Ectodermal cell (in vitro differentiated cells): Measurements from ENCODE around the gene EPHA6.

ENCODE experiments used
- H3K27ac ChIP-seq: 2 replicates; pipeline ENCODE4 v1.7.0; 2013; ENCODE audit warnings: mild to moderate bottlenecking, low read depth, low read length; ENCODE audit not compliant: insufficient read depth, poor library complexity, severe bottlenecking
- H3K27me3 ChIP-seq: 2 replicates; pipeline ENCODE4 v1.7.0; 2013; ENCODE audit warnings: mild to moderate bottlenecking, low read length; ENCODE audit not compliant: insufficient read depth, control insufficient read depth, poor library complexity, severe bottlenecking
- H3K36me3 ChIP-seq: one replicate; pipeline ENCODE4 v1.7.0; 2013; ENCODE audit warnings: low read length; ENCODE audit not compliant: control insufficient read depth, insufficient read depth
- H3K4me1 ChIP-seq: one replicate; pipeline ENCODE4 v1.7.0; 2013; ENCODE audit warnings: low read length; ENCODE audit not compliant: control insufficient read depth, insufficient read depth
- H3K4me3 ChIP-seq: 2 replicates; pipeline ENCODE4 v1.7.0; 2013; ENCODE audit warnings: low read depth, low read length, control low read depth; ENCODE audit not compliant: insufficient read depth
- H3K9me3 ChIP-seq: 2 replicates; pipeline ENCODE4 v1.7.0; 2013; ENCODE audit warnings: mild to moderate bottlenecking, low read length, moderate library complexity; ENCODE audit not compliant: control insufficient read depth
- WGBS, 2 experiments: methylation state at CpG; one replicate each; pipeline ENCODE4 v1.1.7; 2013; ENCODE audit warnings: missing lambda C conversion rate in 2 of 2; 5-methylcytosine and 5-hydroxymethylcytosine counted together

Gene EPHA6

GRCh38 chr3:97070302-97070701 is 255.9 kb downstream of the EPHA6 start:
- no peak overlapping the region for H3K4me3 ChIP-seq
- H3K36me3 ChIP-seq: no peaks in the 10 kb centered on the region
- H3K27ac ChIP-seq: no peak overlapping the region
- no peaks in the 10 kb centered on the region for H3K27me3 ChIP-seq
- H3K4me1 ChIP-seq: no peaks in the 10 kb centered on the region
- H3K9me3 ChIP-seq: no peaks in the 10 kb centered on the region

GRCh38 chr3:97074546-97074945 is 260.2 kb downstream of the EPHA6 start:
- H3K4me1 ChIP-seq: no peaks in the 10 kb centered on the region
- no peaks in the 10 kb centered on the region for H3K9me3 ChIP-seq
- WGBS, 2 experiments: 100% methylated on average over 1 of the region's 2 CpGs; no CpG with 5 or more reads in 1 of the 2 experiments
- H3K4me3 ChIP-seq: no peak overlapping the region
- no peak overlapping the region for H3K27ac ChIP-seq
- H3K36me3 ChIP-seq: no peaks in the 10 kb centered on the region
- no peaks in the 10 kb centered on the region for H3K27me3 ChIP-seq

- WGBS, 2 experiments: 97 to 98% methylated on average over 2 of the region's 2 CpGs
- Histone ChIP-seq H3K36me3 (no peaks in the 10 kb centered on the region), H3K27me3 (no peaks in the 10 kb centered on the region), H3K27ac (no peak overlapping the region), H3K4me3 (no peak overlapping the region), H3K4me1 (no peaks in the 10 kb centered on the region), H3K9me3 (no peaks in the 10 kb centered on the region)
Measured at GRCh38 chr3:97076673-97077072, 262.3 kb downstream of the EPHA6 start.

- WGBS, 2 experiments: 88% methylated on average over 2 of the region's 2 CpGs; no CpG with 5 or more reads in 1 of the 2 experiments
Measured at GRCh38 chr3:97089621-97090020, 275.2 kb downstream of the EPHA6 start.

DNA sequence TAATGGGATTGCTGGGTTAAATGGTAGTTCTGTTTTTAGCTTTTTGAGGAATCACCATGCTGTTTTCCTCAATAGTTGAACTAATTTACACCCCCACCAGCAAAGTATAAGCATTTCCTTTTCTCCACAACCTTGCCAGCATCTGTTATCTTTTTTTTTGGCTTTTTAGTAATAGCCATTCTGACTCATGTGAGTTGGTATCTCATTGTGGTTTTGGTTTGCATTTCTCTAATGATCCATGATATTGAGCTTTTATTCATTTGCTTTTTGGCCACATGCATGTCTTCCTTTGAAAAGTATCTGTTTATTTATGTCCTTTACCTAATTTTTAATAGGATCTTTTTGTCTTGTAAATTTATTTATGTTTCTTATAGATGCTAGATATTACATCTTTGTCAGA is 288.2 kb downstream of the EPHA6 start:
- Histone ChIP-seq H3K27me3 (no peaks in the 10 kb centered on the region), H3K4me1 (no peaks in the 10 kb centered on the region), H3K4me3 (no peak overlapping the region), H3K36me3 (no peaks in the 10 kb centered on the region), H3K9me3 (no peaks in the 10 kb centered on the region), H3K27ac (no peak overlapping the region)

More at GRCh38 chr3:97089621-97090020, 275.2 kb downstream of the EPHA6 start:
- H3K9me3 ChIP-seq: no peaks in the 10 kb centered on the region
- H3K4me1 ChIP-seq: no peaks in the 10 kb centered on the region
- H3K27ac ChIP-seq: no peak overlapping the region
- no peaks in the 10 kb centered on the region for H3K27me3 ChIP-seq
- no peak overlapping the region for H3K4me3 ChIP-seq
- no peaks in the 10 kb centered on the region for H3K36me3 ChIP-seq

GRCh38 chr3:97105989-97106651 is 291.7 kb downstream of the EPHA6 start:
- Histone ChIP-seq H3K9me3 (no peaks in the 10 kb centered on the region), H3K27ac (no peak overlapping the region), H3K4me3 (no peak overlapping the region), H3K4me1 (no peaks in the 10 kb centered on the region), H3K36me3 (no peaks in the 10 kb centered on the region), H3K27me3 (no peaks in the 10 kb centered on the region)
- 66 to 70% methylated on average over 4 of the region's 4 CpGs for WGBS, 2 experiments

DNA sequence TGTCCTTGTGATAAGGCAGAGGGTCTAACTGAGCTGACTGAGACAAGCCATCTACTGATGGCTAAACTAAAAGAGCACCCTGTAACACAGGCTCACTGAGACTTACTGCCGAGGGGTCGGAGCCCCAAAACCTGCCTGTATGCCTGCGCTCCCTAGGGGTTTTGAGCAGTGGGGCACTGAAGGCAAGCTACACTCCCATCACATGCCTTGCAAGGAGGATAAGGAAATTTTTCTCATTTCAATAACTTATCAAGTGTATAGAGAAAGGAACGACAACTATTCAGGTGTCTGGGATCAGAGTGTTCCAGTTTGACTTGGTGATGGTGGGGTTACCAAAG is 292.2 kb downstream of the EPHA6 start:
- no peaks in the 10 kb centered on the region for H3K4me1 ChIP-seq
- no peaks in the 10 kb centered on the region for H3K36me3 ChIP-seq
- no peak overlapping the region for H3K27ac ChIP-seq
- H3K27me3 ChIP-seq: no peaks in the 10 kb centered on the region
- H3K4me3 ChIP-seq: no peak overlapping the region
- H3K9me3 ChIP-seq: no peaks in the 10 kb centered on the region
- 82 to 88% methylated on average over 3 to 4 of the region's 4 CpGs for WGBS, 2 experiments

GRCh38 chr3:97108136-97108535 is 293.7 kb downstream of the EPHA6 start:
- 83 to 94% methylated on average over 1 of the region's 1 CpG for WGBS, 2 experiments
- H3K27ac ChIP-seq: no peak overlapping the region
- no peaks in the 10 kb centered on the region for H3K36me3 ChIP-seq
- H3K4me3 ChIP-seq: no peak overlapping the region
- no peaks in the 10 kb centered on the region for H3K9me3 ChIP-seq
- H3K4me1 ChIP-seq: no peaks in the 10 kb centered on the region
- no peaks in the 10 kb centered on the region for H3K27me3 ChIP-seq

DNA sequence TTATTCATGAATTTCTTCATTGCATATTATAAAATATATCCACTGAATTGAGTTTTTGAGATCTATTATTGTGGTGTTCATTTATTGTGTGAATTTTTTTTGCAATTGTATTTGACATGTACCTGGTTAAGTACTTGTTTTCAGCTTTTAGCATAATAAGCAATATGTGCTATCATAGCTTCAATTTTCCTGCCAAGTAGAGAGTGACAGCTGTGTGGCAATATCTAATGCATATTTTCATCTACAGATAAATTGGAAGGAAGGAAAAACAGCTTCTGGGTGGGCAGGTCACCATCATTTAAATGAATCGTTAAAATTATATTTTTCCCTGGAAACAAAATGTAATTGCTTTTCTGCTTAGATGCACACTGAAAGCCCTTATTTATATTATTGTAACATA is 296.9 kb downstream of the EPHA6 start:
- no peak overlapping the region for H3K27ac ChIP-seq
- H3K4me1 ChIP-seq: no peaks in the 10 kb centered on the region
- H3K27me3 ChIP-seq: no peaks in the 10 kb centered on the region
- H3K9me3 ChIP-seq: no peaks in the 10 kb centered on the region
- no peaks in the 10 kb centered on the region for H3K36me3 ChIP-seq
- WGBS, 2 experiments: 100% methylated on average over 1 of the region's 1 CpG
- H3K4me3 ChIP-seq: no peak overlapping the region

DNA sequence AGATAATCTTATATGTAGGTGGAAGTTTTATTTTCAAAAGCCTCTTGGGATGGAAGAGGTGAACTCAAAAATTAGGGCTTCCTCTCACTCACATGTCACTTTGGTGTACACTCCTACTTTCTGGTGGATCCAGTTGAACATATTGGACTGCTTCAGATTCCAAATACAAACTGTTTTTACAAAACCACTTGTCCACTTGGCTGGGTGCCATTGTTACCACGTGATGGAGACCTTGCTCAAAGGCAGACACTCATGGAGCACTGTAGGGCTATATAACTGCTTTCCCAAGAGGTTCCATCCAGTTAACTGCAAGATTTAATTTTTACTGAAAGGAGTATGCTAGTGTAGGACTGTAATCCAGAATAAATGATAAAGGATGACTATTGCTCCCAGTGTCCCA is 307.0 kb downstream of the EPHA6 start:
- H3K27ac ChIP-seq: no peak overlapping the region
- no peaks in the 10 kb centered on the region for H3K27me3 ChIP-seq
- H3K4me3 ChIP-seq: no peak overlapping the region
- 90 to 91% methylated on average over 1 of the region's 1 CpG for WGBS, 2 experiments
- H3K4me1 ChIP-seq: no peaks in the 10 kb centered on the region
- no peaks in the 10 kb centered on the region for H3K9me3 ChIP-seq
- no peaks in the 10 kb centered on the region for H3K36me3 ChIP-seq
